Loucy (cell line): Measurements from ENCODE around the gene SMIM10L1.

ENCODE experiments used
- H2AFZ ChIP-seq: fragments of 200-600 bp; sonication (generic); 2 replicates; pipeline ENCODE4 v1.6.0; 2016; ENCODE audit warnings: antibody characterized with exemption, mild to moderate bottlenecking, low read length, moderate library complexity
- H3F3A ChIP-seq: fragments of 200-600 bp; 2 replicates; pipeline ENCODE4 v1.6.0; 2016; ENCODE audit warnings: antibody characterized with exemption, low read depth, mild to moderate bottlenecking
- H3K27me3 ChIP-seq: fragments of 200-600 bp; sonication (generic); 2 replicates; pipeline ENCODE4 v1.6.1; 2014; ENCODE audit warnings: low read length, mild to moderate bottlenecking; ENCODE audit not compliant: insufficient read depth, poor library complexity, severe bottlenecking
- H3K36me3 ChIP-seq: fragments of 200-600 bp; sonication (generic); 2 replicates; pipeline ENCODE4 v1.6.1; 2016; ENCODE audit warnings: low read length; ENCODE audit not compliant: insufficient read depth
- H3K4me1 ChIP-seq: fragments of 200-600 bp; sonication (generic); 2 replicates; pipeline ENCODE4 v1.5.1; 2014; ENCODE audit warnings: low read length, mild to moderate bottlenecking; ENCODE audit not compliant: insufficient read depth, poor library complexity, severe bottlenecking
- H3K4me2 ChIP-seq: fragments of 200-600 bp; sonication (generic); 2 replicates; pipeline ENCODE4 v1.6.0; 2014; ENCODE audit warnings: antibody characterized with exemption, low read length, low read depth, mild to moderate bottlenecking; ENCODE audit not compliant: poor library complexity, severe bottlenecking
- H3K4me3 ChIP-seq: fragments of 200-600 bp; sonication (generic); 2 replicates; pipeline ENCODE4 v1.5.1; 2014; ENCODE audit warnings: low read length, mild to moderate bottlenecking, mixed read lengths; ENCODE audit not compliant: poor library complexity, severe bottlenecking
- H3K79me2 ChIP-seq: fragments of 200-600 bp; sonication (generic); 2 replicates; pipeline ENCODE4 v1.6.1; 2014; ENCODE audit warnings: low read length; ENCODE audit not compliant: insufficient read depth
- H3K9ac ChIP-seq: fragments of 200-600 bp; sonication (generic); 2 replicates; pipeline ENCODE4 v1.6.0; 2014; ENCODE audit warnings: mild to moderate bottlenecking, low read depth, low read length, moderate library complexity; ENCODE audit not compliant: poor library complexity, severe bottlenecking
- H3K9me2 ChIP-seq: fragments of 200-600 bp; sonication (generic); replicated peaks from 2 replicates; pipeline ENCODE4 v1.6.1; 2016; ENCODE audit warnings: low read depth, low read length, mixed read lengths
- H3K9me3 ChIP-seq: fragments of 200-600 bp; sonication (generic); 2 replicates; pipeline ENCODE4 v1.6.1; 2014; ENCODE audit warnings: mild to moderate bottlenecking, antibody characterized with exemption, low read length, low read depth; ENCODE audit not compliant: insufficient read depth
- H4K20me1 ChIP-seq: fragments of 200-600 bp; sonication (generic); 2 replicates; pipeline ENCODE4 v1.6.0; 2014; ENCODE audit warnings: antibody characterized with exemption, low read length, mild to moderate bottlenecking; ENCODE audit not compliant: insufficient read depth, poor library complexity, severe bottlenecking
- CTCF ChIP-seq: fragments of 200-600 bp; sonication (generic); conservative IDR thresholded peaks from 2 replicates; pipeline ENCODE4 v1.5.1; 2014; ENCODE audit warnings: mild to moderate bottlenecking, antibody characterized with exemption, low read length
- EZH2phosphoT487 ChIP-seq: fragments of 200-600 bp; IDR thresholded peaks from 2 replicates; pipeline ENCODE4 v1.6.1; 2018; ENCODE audit warnings: antibody characterized with exemption, mild to moderate bottlenecking, moderate library complexity, borderline replicate concordance

SMIM10L1 gene

GRCh38 chr12:11136075-11136474 lies 34.9 kb upstream of the SMIM10L1 start:
- H3K4me1 ChIP-seq = no peaks in the 10 kb centered on the region
- peaks cover 6% of the 10 kb centered on the region; the same call in 1 of the 2 replicates for H3K79me2 ChIP-seq
- no peaks in the 10 kb centered on the region for H3K9me3 ChIP-seq
- H3K27me3 ChIP-seq = no peaks in the 10 kb centered on the region
- no peak overlapping the region for H3K9ac ChIP-seq
- no peaks in the 10 kb centered on the region for H3F3A ChIP-seq
- no peak overlapping the region for H2AFZ ChIP-seq
- no peak for TF ChIP-seq CTCF
- TF ChIP-seq EZH2phosphoT487 = no peak
- no peaks in the 10 kb centered on the region for H3K9me2 ChIP-seq
- no peaks in the 10 kb centered on the region for H4K20me1 ChIP-seq
- no peak overlapping the region for H3K4me2 ChIP-seq
- no peak overlapping the region for H3K4me3 ChIP-seq
- H3K36me3 ChIP-seq = no peaks in the 10 kb centered on the region

GRCh38 chr12:11143352-11143751 lies 27.6 kb upstream of the SMIM10L1 start:
- Histone ChIP-seq H3K9me3 (no peaks in the 10 kb centered on the region), H3K9ac (no peak overlapping the region), H3K4me1 (no peaks in the 10 kb centered on the region), H4K20me1 (no peaks in the 10 kb centered on the region), H3K27me3 (no peaks in the 10 kb centered on the region), H3K4me3 (no peak overlapping the region), H3K36me3 (no peaks in the 10 kb centered on the region), H3K4me2 (no peak overlapping the region), H2AFZ (no peak overlapping the region), H3K9me2 (no peaks in the 10 kb centered on the region), H3K79me2 (peaks cover 6% of the 10 kb centered on the region; the same call in 1 of the 2 replicates), H3F3A (no peaks in the 10 kb centered on the region)
- TF ChIP-seq EZH2phosphoT487 (no peak), CTCF (no peak)

- Histone ChIP-seq H2AFZ (no peak overlapping the region), H3F3A (no peaks in the 10 kb centered on the region), H3K4me2 (no peak overlapping the region), H3K27me3 (no peaks in the 10 kb centered on the region), H4K20me1 (no peaks in the 10 kb centered on the region), H3K4me3 (no peak overlapping the region), H3K4me1 (no peaks in the 10 kb centered on the region), H3K36me3 (no peaks in the 10 kb centered on the region), H3K79me2 (peaks cover 6% of the 10 kb centered on the region; the same call in 1 of the 2 replicates), H3K9me3 (no peaks in the 10 kb centered on the region), H3K9ac (no peak overlapping the region), H3K9me2 (no peaks in the 10 kb centered on the region)
- TF ChIP-seq CTCF (no peak), EZH2phosphoT487 (no peak)
Measured at GRCh38 chr12:11144297-11144696, 26.7 kb upstream of the SMIM10L1 start.
